ENCODE results near the gene MEX3A.

DNA sequence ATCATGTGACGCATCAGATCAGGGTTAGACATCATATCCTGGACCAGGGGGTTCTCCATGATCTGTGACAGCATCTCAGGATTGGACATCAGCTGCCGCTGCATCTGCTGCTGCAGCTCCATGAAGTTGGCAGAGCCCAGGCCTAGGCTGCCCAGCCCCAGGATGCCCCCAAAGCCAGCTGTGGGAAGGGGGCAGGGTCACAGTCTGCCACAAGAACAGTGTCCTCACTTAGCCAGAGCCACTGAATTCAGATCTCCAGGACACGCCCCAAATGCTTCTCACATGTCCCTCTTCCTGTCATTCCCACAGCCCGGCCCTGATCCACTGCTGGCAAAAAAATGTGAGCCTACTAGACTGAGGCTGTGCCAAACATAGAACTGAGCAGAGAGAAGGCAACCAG lies 31.9 kb downstream of the MEX3A start:
- TF ChIP-seq POLR2AphosphoS5 (IDR thresholded peaks at IDR 0.05; ENCODE audit: borderline replicate concordance, low read depth, low read length) = no peak
- TF ChIP-seq EZH2 (IDR thresholded peaks at IDR 0.05) = no peak
- TF ChIP-seq FOXP2 (optimal IDR thresholded peaks at IDR 0.05; ENCODE audit: control extremely low read depth, extremely low read length, insufficient read depth) = no peak

Measured in SK-N-MC (cell line).